GM21825 (cell line): Measurements from ENCODE around the gene PPIL1.

Experiments used
- ATAC-seq: cut with Tn5 transposase; IDR thresholded peaks from one replicate; pipeline ENCODE4 v1.9.1; 2021; ENCODE audit warnings: mild to moderate bottlenecking, moderate library complexity; ENCODE audit not compliant: unreplicated experiment

Gene PPIL1

DNA sequence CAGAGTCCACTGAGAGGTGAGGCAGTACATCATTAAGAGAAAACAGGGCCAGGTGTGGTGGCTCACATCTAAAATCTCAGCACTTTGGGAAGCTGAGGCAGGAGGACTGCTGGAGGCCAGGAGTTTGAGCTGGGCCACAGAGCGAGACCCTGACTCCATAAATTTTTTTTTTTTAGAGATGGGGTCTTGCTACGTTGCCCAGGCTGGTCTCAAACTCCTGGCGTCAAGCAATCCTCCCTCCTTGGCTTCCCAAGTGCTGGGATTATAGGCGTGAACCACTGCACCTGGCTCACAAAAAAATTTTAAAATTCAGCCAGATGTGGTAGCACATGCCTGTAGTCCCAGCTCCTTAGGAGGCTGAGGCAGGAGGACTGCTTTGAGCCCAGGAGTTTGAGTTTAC lies 17.3 kb downstream of the PPIL1 start:
- ATAC-seq = no peak

DNA sequence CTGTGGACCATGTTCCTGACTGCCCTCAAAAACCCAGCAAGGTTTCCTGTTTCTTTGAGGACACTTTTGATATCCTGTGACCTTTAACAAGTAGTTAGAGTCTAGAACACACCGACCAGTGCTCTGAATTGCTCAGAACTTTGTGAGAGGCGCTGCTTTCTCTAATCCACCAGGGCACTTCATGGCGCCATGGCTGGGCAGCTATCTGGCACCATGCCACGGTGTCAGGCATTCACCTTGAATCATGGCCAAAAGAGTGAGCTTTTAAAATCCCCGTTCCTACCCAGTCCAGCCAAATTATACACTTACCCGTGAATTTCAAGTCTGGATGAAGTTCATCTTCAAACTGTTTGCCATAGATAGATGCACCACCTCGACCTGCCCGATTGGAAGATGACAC lies 18.3 kb downstream of the PPIL1 start:
- no peak for ATAC-seq

DNA sequence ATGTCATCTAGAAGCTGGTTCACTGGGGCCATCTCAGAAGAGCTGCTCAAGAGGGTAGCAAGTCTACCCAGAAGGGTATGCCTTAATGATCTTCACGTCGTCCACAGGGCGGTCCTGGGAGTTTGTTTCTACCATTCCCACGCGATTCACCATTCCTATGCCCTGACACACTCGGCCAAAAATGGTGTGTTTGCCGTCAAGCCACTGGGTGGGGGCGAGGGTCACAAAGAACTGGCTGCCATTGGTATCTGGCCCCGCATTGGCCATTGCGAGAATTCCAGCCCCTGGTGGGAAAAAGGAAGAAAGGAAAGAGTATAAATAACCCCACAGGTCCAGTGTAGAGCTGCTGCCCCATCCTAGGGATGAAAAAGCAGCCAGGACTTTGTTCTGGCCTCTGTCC lies 18.9 kb downstream of the PPIL1 start:
- ATAC-seq = no peak

DNA sequence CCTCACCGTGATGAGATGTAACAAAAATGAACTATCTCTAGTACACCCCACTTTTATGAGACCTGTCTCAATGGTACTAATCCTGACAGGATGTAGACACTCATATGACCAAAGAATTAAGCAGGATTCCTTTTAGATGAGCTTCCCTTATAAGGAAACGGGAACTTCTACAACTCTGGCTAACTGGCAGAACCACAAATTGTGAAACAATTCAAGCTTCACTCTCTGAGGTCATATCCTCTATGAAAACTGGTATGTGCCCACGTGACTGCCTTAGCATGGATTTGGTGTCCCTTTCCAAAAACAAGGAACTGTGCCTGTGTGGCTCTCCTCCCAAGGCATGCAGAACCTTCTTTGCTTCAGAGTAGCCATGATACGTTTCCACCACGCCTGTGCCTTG lies 21.3 kb downstream of the PPIL1 start:
- no peak for ATAC-seq

DNA sequence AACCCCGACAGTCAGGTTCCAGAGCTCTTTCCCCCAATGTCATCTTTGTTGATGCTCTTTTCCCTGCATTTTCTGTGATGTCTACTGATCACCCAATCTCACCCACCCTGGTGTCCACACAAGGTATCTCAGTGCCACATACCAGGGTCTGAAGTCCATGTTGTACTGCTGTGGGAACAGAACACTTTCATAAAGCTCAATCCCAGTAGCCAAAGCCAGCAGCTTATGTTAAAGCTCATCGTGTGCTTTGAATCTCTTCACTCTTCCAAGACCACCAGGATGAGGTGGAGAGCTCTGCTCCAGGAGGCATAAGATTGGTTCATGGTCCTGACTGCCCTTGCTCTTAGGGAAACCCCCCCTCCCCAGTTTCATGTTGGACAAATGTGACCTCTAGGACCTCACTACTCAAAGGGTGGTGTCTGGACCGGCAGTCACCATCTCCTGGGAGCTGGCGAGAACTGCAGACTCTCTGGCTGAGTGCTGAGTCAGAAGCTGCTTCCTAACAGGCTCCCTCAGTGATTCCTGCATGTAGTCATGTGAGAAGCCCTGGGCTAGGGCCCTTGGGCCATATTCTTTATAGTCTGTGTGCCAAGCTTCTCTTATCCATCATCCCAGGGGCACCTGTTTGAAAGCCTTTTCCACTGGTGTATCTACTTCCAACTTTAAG lies 22.0 kb downstream of the PPIL1 start:
- ATAC-seq = no peak

GRCh38 chr6:36851626-36852025 lies 23.0 kb downstream of the PPIL1 start:
- no peak for ATAC-seq

DNA sequence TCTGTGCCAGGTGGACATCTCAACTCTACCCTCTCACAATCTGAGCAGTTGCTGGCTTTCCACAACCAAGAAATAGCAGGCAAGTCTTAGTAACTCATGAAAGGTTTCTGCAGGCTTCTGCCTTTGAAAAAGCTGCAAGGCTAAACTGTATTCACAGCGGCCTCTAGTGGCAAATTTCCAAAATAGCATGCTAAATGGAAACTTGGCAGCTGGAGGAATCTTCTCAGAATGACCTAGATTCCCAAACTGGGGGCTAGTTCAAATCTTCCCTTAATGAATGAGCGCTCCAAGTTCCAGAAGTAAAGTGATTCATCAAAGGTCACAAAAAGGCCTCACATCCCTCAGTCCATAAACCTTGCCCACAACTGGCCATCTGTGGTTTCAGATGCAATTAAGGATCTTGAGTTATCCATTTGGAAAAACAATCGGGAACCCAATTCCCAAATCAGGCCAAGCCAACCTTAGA lies 23.4 kb downstream of the PPIL1 start:
- ATAC-seq = no peak

DNA sequence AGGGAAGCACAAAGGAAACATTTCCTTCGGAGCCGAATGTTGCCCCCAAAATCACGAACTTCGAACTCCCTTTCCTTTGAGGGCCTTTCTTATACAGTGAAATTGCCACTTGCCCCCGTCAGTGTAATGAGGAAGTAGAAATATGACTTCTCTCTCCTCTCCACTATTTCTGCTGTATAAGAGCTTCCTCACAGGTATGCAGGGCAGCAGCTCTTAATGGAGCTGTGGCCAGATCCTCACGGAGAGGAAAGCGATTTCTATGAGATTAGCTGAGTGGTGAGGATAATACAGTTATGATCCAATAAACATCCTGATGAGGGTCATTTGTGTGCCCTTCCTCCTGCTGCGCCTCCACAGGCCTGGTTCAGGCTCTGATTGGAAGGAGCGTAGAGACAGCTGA lies 24.6 kb downstream of the PPIL1 start:
- no peak for ATAC-seq

DNA sequence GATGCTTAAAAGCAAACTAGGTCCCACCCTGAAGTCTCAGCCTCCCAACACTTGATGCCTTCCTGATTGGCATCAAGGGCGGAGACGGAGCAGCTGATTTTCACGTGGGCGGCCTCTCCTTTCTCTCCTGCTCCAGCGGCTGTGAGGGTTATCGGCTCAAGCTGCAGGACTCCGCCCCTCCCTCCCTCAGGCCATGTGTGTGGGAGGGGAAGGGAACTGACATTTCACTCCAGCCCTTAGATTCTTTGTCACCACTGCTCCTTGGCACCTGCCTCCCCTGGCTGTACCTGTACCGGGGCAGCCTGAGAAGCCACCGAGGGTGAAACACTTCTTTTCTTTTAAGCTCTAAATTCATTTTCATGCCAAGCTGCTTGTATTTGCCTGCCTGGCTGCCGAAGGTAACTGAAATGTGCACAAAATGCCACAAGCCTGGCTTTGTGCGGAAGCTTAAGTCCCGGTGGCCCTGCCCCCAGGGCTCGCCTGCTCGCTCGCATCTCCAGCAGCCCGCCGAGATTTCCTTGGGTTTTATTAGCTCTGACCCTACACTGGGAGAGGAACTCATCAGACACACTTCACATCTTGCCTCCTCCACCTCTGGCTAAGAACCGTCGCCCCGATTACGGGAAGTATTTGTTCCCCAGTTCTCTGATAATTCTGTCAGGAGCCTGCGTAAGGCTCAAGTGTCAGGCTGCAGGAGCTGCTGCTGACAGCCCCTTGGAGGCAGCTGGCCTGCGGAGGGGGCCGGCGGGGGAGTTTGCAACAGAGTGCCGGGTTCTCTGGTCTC lies 25.8 kb downstream of the PPIL1 start:
- no peak for ATAC-seq

GRCh38 chr6:36847991-36848390 lies 26.6 kb downstream of the PPIL1 start:
- no peak for ATAC-seq

DNA sequence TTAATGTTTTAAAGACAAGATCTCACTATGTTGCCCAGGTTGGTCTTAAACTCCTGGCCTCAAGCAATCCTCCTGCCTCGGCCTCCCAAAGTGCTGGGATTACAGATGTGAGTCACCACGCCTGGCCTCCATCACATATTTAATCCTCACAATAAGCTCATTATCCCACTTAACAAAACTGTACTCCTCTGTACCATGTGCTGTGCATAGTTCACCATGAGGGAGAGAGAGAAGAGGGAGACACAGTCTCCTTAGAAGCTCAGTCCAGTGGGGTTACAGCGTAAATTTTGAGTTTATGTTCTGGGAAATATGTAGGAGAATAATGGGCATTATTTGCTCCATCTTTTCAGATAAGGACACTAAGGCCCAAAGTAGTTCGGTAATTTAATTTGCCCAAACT lies 27.5 kb downstream of the PPIL1 start:
- no peak for ATAC-seq

- ATAC-seq = no peak
Measured at GRCh38 chr6:36845233-36845632, 29.4 kb downstream of the PPIL1 start.

GRCh38 chr6:36844232-36845170 lies 30.1 kb downstream of the PPIL1 start:
- no peak for ATAC-seq

GRCh38 chr6:36843170-36843569 lies 31.4 kb downstream of the PPIL1 start:
- no peak for ATAC-seq

GRCh38 chr6:36841756-36842155 lies 32.8 kb downstream of the PPIL1 start:
- ATAC-seq = no peak

GRCh38 chr6:36840432-36841403 lies 33.9 kb downstream of the PPIL1 start:
- no peak for ATAC-seq

DNA sequence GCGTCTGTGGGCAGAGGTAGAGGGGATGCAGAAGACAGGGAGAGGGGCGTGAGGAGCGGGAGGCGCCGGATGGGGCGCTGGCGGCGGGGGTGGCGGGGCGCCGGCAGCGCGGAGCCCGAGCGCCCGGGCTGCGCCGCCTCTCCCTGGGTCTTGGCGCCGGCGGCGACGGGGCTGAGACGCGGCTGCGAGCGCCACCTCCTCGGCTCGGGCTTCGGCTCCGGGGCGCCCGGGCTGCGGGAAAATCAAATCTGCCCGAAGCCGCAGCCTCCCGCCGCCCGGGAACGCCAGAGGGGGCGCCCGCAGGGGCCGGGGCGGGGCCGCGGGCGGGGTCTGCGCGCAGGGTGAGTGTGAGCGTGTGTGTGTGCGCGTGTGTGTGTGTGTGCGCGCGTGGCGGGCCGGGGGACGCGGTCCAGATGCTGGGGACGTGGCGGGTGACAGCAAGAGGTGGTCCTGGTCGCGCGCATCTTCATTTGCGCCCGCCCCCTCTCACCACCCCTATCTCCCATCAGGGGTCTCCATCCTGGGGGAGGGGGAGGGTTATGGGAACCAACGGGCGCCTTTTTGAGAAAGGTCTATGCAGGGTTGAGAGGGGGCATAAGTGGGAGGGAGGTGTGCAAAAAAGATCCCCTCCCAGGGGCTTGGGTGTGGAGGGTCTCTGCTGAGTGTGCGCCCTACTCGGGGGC lies 34.7 kb downstream of the PPIL1 start:
- no peak for ATAC-seq

GRCh38 chr6:36838896-36839748 lies 35.5 kb downstream of the PPIL1 start, which contains the start of gene CPNE5:
TSS of gene CPNE5 (minus strand) at chr6:36839444. CDS start at chr6:36839377, 67 bp downstream.
- ATAC-seq = no peak

- no peak for ATAC-seq
Measured at GRCh38 chr6:36837686-36838085, 36.9 kb downstream of the PPIL1 start.
